Testis (tissue), 2 donors: ENCODE results near the gene LRGUK.

Experiments used
- CTCF ChIP-seq, 3 experiments: fragments of 450-650 bp in 2 of 3; fragments of 200-600 bp in 1 of 3; sonication (generic) in 1 of 3; IDR thresholded peaks; one replicate each; pipeline ENCODE4 v1.5.1; 2016 to 2019; ENCODE audit warnings: antibody characterized with exemption in 3 of 3, mild to moderate bottlenecking in 2 of 3, moderate library complexity in 1 of 3
- POLR2A ChIP-seq: fragments of 450-650 bp; IDR thresholded peaks from one replicate; pipeline ENCODE4 v1.6.1; 2017; ENCODE audit warnings: antibody characterized with exemption, mild to moderate bottlenecking, moderate library complexity

- TF ChIP-seq POLR2A: no peak
- no peak for TF ChIP-seq CTCF (IDR thresholded peaks at IDR 0.05)
These were observed 153.4 kb downstream of the LRGUK start for GRCh38 chr7:134280508-134280907.
